T-helper 2 cell treated with Interferon-gamma antibody and Interleukin-4, amounts not matched to agents 5 μg/mL and 100 μg/mL, for 36 hours (primary cell): ENCODE data around the gene OR4F15.

Experiments used
- DNase-seq: peaks from one replicate; pipeline ENCODE4 v3.0.0; 2021; ENCODE audit warnings: low spot score
- H3K27ac Mint-ChIP-seq: one replicate; pipeline ENCODE4 v1.8.0; 2021; ENCODE audit warnings: mild to moderate bottlenecking, mixed read lengths
- H3K27me3 Mint-ChIP-seq: one replicate; pipeline ENCODE4 v1.8.0; 2021; ENCODE audit warnings: low read depth, mixed read lengths
- H3K36me3 Mint-ChIP-seq: one replicate; pipeline ENCODE4 v1.8.0; 2021; ENCODE audit warnings: low read depth, mixed read lengths
- H3K4me1 Mint-ChIP-seq: one replicate; pipeline ENCODE4 v1.8.0; 2021; ENCODE audit warnings: low read depth, mixed read lengths
- H3K4me3 Mint-ChIP-seq: one replicate; pipeline ENCODE4 v1.8.0; 2022; ENCODE audit warnings: mild to moderate bottlenecking, moderate library complexity, mixed read lengths
- H3K9me3 Mint-ChIP-seq: one replicate; pipeline ENCODE4 v1.8.0; 2021; ENCODE audit warnings: mixed read lengths

Gene OR4F15

GRCh38 chr15:101810876-101811275 lies 1.1 kb upstream of the OR4F15 start:
- no peak overlapping the region for H3K27ac Mint-ChIP-seq
- no peaks in the 10 kb centered on the region for H3K4me1 Mint-ChIP-seq
- no peaks in the 10 kb centered on the region for H3K36me3 Mint-ChIP-seq
- DNase-seq = no peak
- H3K9me3 Mint-ChIP-seq = no peaks in the 10 kb centered on the region
- peaks cover 4% of the 10 kb centered on the region for H3K27me3 Mint-ChIP-seq
- no peak overlapping the region for H3K4me3 Mint-ChIP-seq

GRCh38 chr15:101813803-101814534 lies 2.0 kb downstream of the OR4F15 start:
- no peaks in the 10 kb centered on the region for H3K36me3 Mint-ChIP-seq
- DNase-seq = no peak
- no peaks in the 10 kb centered on the region for H3K4me1 Mint-ChIP-seq
- no peak overlapping the region for H3K27ac Mint-ChIP-seq
- no peak overlapping the region for H3K4me3 Mint-ChIP-seq
- no peaks in the 10 kb centered on the region for H3K9me3 Mint-ChIP-seq
- H3K27me3 Mint-ChIP-seq = peaks cover 5% of the 10 kb centered on the region

- no peak for DNase-seq
Observed at GRCh38 chr15:101820781-101821180, 8.8 kb downstream of the OR4F15 start.

GRCh38 chr15:101827257-101827656 lies 15.3 kb downstream of the OR4F15 start:
- H3K4me3 Mint-ChIP-seq = no peak overlapping the region
- H3K36me3 Mint-ChIP-seq = no peaks in the 10 kb centered on the region
- DNase-seq = no peak
- H3K4me1 Mint-ChIP-seq = no peaks in the 10 kb centered on the region
- H3K27ac Mint-ChIP-seq = no peak overlapping the region
- H3K27me3 Mint-ChIP-seq = peaks cover 7% of the 10 kb centered on the region
- no peaks in the 10 kb centered on the region for H3K9me3 Mint-ChIP-seq

More at GRCh38 chr15:101820781-101821180, 8.8 kb downstream of the OR4F15 start:
- H3K4me3 Mint-ChIP-seq = no peak overlapping the region
- H3K4me1 Mint-ChIP-seq = no peaks in the 10 kb centered on the region
- no peaks in the 10 kb centered on the region for H3K9me3 Mint-ChIP-seq
- H3K36me3 Mint-ChIP-seq = no peaks in the 10 kb centered on the region
- no peak overlapping the region for H3K27ac Mint-ChIP-seq
- peaks cover 3% of the 10 kb centered on the region for H3K27me3 Mint-ChIP-seq

- no peak overlapping the region for H3K4me3 Mint-ChIP-seq
- H3K27me3 Mint-ChIP-seq = peaks cover 7% of the 10 kb centered on the region
- H3K27ac Mint-ChIP-seq = no peak overlapping the region
- H3K36me3 Mint-ChIP-seq = no peaks in the 10 kb centered on the region
- no peaks in the 10 kb centered on the region for H3K4me1 Mint-ChIP-seq
- DNase-seq = no peak
- no peaks in the 10 kb centered on the region for H3K9me3 Mint-ChIP-seq
Observed at GRCh38 chr15:101828774-101829173, 16.8 kb downstream of the OR4F15 start.

- H3K9me3 Mint-ChIP-seq = no peaks in the 10 kb centered on the region
- H3K36me3 Mint-ChIP-seq = no peaks in the 10 kb centered on the region
- no peak overlapping the region for H3K27ac Mint-ChIP-seq
- no peaks in the 10 kb centered on the region for H3K4me1 Mint-ChIP-seq
- peaks cover 6% of the 10 kb centered on the region for H3K27me3 Mint-ChIP-seq
- DNase-seq = no peak
- H3K4me3 Mint-ChIP-seq = no peak overlapping the region
Observed at GRCh38 chr15:101841656-101842055, 29.7 kb downstream of the OR4F15 start.

- H3K27me3 Mint-ChIP-seq = peaks cover 8% of the 10 kb centered on the region
- H3K4me3 Mint-ChIP-seq = no peak overlapping the region
- no peaks in the 10 kb centered on the region for H3K36me3 Mint-ChIP-seq
- no peak for DNase-seq
- H3K9me3 Mint-ChIP-seq = no peaks in the 10 kb centered on the region
- H3K27ac Mint-ChIP-seq = no peak overlapping the region
- H3K4me1 Mint-ChIP-seq = no peaks in the 10 kb centered on the region
Observed at GRCh38 chr15:101844916-101845315, 32.9 kb downstream of the OR4F15 start.

- no peaks in the 10 kb centered on the region for H3K9me3 Mint-ChIP-seq
- H3K36me3 Mint-ChIP-seq = no peaks in the 10 kb centered on the region
- DNase-seq = no peak
- H3K27me3 Mint-ChIP-seq = peaks cover 24% of the 10 kb centered on the region
- no peak overlapping the region for H3K27ac Mint-ChIP-seq
- no peaks in the 10 kb centered on the region for H3K4me1 Mint-ChIP-seq
- H3K4me3 Mint-ChIP-seq = no peak overlapping the region
Observed at GRCh38 chr15:101852356-101852755, 40.4 kb downstream of the OR4F15 start.
